HG03039 (cell line): Measurements from ENCODE around the gene PDE4B.
"Not testable (repeated sequence)": the region's sequence is repeated elsewhere in the genome, so short reads cannot be mapped to it uniquely, and the experiment has no call there.

ENCODE experiments used
- ATAC-seq: cut with Tn5 transposase; IDR thresholded peaks from one replicate; pipeline ENCODE4 v1.9.1; 2021; ENCODE audit warnings: mild to moderate bottlenecking, moderate library complexity; ENCODE audit not compliant: unreplicated experiment

The PDE4B gene

GRCh38 chr1:66298464-66298863, 505.8 kb downstream of the PDE4B start:
- ATAC-seq: no peak

GRCh38 chr1:66300280-66300971, 507.7 kb downstream of the PDE4B start:
- no peak for ATAC-seq

- ATAC-seq: peak; percentile 94
Observed at GRCh38 chr1:66300972-66301451, 508.3 kb downstream of the PDE4B start.

- no peak for ATAC-seq
Observed at GRCh38 chr1:66302184-66302742, 509.6 kb downstream of the PDE4B start.

GRCh38 chr1:66302815-66303214, 510.1 kb downstream of the PDE4B start:
- ATAC-seq: no peak

GRCh38 chr1:66303646-66304045, 511.0 kb downstream of the PDE4B start:
- ATAC-seq: no peak

- no peak for ATAC-seq
Observed at GRCh38 chr1:66304128-66304527, 511.4 kb downstream of the PDE4B start.

- ATAC-seq: no peak
Observed at GRCh38 chr1:66305927-66306326, 513.2 kb downstream of the PDE4B start.

GRCh38 chr1:66309006-66309741, 516.5 kb downstream of the PDE4B start:
- no peak for ATAC-seq

GRCh38 chr1:66311092-66311491, 518.4 kb downstream of the PDE4B start:
- no peak for ATAC-seq

GRCh38 chr1:66311628-66312027, 518.9 kb downstream of the PDE4B start:
- ATAC-seq: no peak

- ATAC-seq: no peak
Observed at GRCh38 chr1:66312271-66312990, 519.7 kb downstream of the PDE4B start.

- no peak for ATAC-seq
Observed at GRCh38 chr1:66313429-66313828, 520.7 kb downstream of the PDE4B start.

- ATAC-seq: no peak
Observed at GRCh38 chr1:66315671-66316070, 523.0 kb downstream of the PDE4B start.

- ATAC-seq: no peak
Observed at GRCh38 chr1:66316464-66317247, 524.0 kb downstream of the PDE4B start.

- no peak for ATAC-seq
Observed at GRCh38 chr1:66317248-66317515, 524.5 kb downstream of the PDE4B start.

- ATAC-seq: no peak
Observed at GRCh38 chr1:66320231-66320630, 527.5 kb downstream of the PDE4B start.

- not testable (repeated sequence) for ATAC-seq
Observed at GRCh38 chr1:66322462-66322861, 529.8 kb downstream of the PDE4B start.

- ATAC-seq: no peak
Observed at GRCh38 chr1:66323958-66324625, 531.4 kb downstream of the PDE4B start.
